CD4-positive, alpha-beta memory T cell (primary cell): ENCODE results near the gene CACNA1S. TPM values are rescaled to one million over a fixed set of nuclear protein-coding genes. Genes with fewer than 3 reads are reported as not detected.

ENCODE experiments used
- CTCF ChIA-PET: fragments of 350-600 bp; sonication (Branson Sonifier 250); formaldehyde crosslinking; loops from one replicate; lab custom pipeline; 2021; ENCODE audit warnings: inconsistent platforms; ENCODE audit not compliant: partially characterized antibody; lab: Charles Lee
- POLR2A ChIA-PET: fragments of 350-600 bp; sonication (Branson Sonifier 250); formaldehyde crosslinking; loops from one replicate; lab custom pipeline; 2021; ENCODE audit not compliant: partially characterized antibody; lab: Charles Lee
- DNase-seq, 5 donors: peaks; one replicate each; pipeline versions ENCODE4 v3.0.0 to v3.0.0-alpha.2; 2020 to 2022; ENCODE audit warnings: mixed read lengths in 1 of 5
- H3K27ac ChIP-seq: one replicate; pipeline ENCODE4 v1.7.0; 2013; ENCODE audit warnings: low read depth, low read length
- H3K27me3 ChIP-seq: 2 replicates; pipeline ENCODE4 v1.7.0; 2013; ENCODE audit warnings: mild to moderate bottlenecking, low read length, moderate library complexity; ENCODE audit not compliant: insufficient read depth
- H3K36me3 ChIP-seq: 2 replicates; pipeline ENCODE4 v1.7.0; 2013; ENCODE audit warnings: mild to moderate bottlenecking, low read length, moderate library complexity; ENCODE audit not compliant: insufficient read depth
- H3K4me1 ChIP-seq: 2 replicates; pipeline ENCODE4 v1.7.0; 2013; ENCODE audit warnings: mild to moderate bottlenecking, low read length, moderate library complexity; ENCODE audit not compliant: insufficient read depth
- H3K4me3 ChIP-seq, 2 donors: one replicate each; pipeline ENCODE4 v1.7.0; 2013; ENCODE audit warnings: low read length in 2 of 2, mild to moderate bottlenecking in 1 of 2
- H3K9me3 ChIP-seq, 2 donors: one replicate each; pipeline ENCODE4 v1.7.0; 2013; ENCODE audit warnings: low read length in 2 of 2, control low read depth in 1 of 2; ENCODE audit not compliant: control insufficient read depth in 1 of 2
- H3K27ac Mint-ChIP-seq, 7 donors: one replicate each; pipeline ENCODE4 v1.8.0; 2020 to 2021; ENCODE audit warnings: mixed read lengths in 7 of 7, mild to moderate bottlenecking in 6 of 7, inconsistent platforms in 3 of 7, moderate library complexity in 3 of 7
- H3K27me3 Mint-ChIP-seq, 2 donors: one replicate each; pipeline ENCODE4 v1.8.0; 2020 to 2021; ENCODE audit warnings: mixed read lengths in 2 of 2
- H3K36me3 Mint-ChIP-seq, 2 donors: one replicate each; pipeline ENCODE4 v1.8.0; 2020 to 2021; ENCODE audit warnings: mixed read lengths in 2 of 2, inconsistent platforms in 1 of 2, mild to moderate bottlenecking in 1 of 2
- H3K4me1 Mint-ChIP-seq, 4 donors: one replicate each; pipeline ENCODE4 v1.8.0; 2020 to 2021; ENCODE audit warnings: mixed read lengths in 4 of 4, mild to moderate bottlenecking in 1 of 4
- H3K4me3 Mint-ChIP-seq, 8 donors: one replicate each; pipeline ENCODE4 v1.8.0; 2020 to 2021; ENCODE audit warnings: mixed read lengths in 8 of 8, mild to moderate bottlenecking in 7 of 8, moderate library complexity in 6 of 8, inconsistent platforms in 3 of 8
- H3K9me3 Mint-ChIP-seq, 8 donors: one replicate each; pipeline ENCODE4 v1.8.0; 2020 to 2021; ENCODE audit warnings: mixed read lengths in 8 of 8, mild to moderate bottlenecking in 5 of 8, inconsistent platforms in 3 of 8, moderate library complexity in 1 of 8
- intact Hi-C: fragments of 100-400 bp; cut with micrococcal nuclease; formaldehyde crosslinking; loops from one replicate; pipeline ENCODE4 v1.15.1; 2023
- polyA plus RNA-seq, 2 donors: library from polyadenylated mRNA; unstranded; fragments of 300-500 nt; fragmentation: Illumina TruSeq; gene quantifications; one replicate each; pipeline ENCODE4 v1.2.3, GENCODE V29; 2021
- total RNA-seq, 2 experiments: library from RNA; stranded (reverse); gene quantifications; one replicate each; pipeline ENCODE4 v1.2.3, GENCODE V29; 2021

The CACNA1S gene
- total and polyA plus RNA-seq, 4 experiments from 2014 or later = not detected

GRCh38 chr1:201023517-201023902, 88.7 kb downstream of the CACNA1S start, which contains the start of gene KIF21B:
Gene KIF21B (minus strand): TSS chr1:201023714. CDS start chr1:201023383, 331 bp downstream.
- Histone ChIP-seq H3K9me3 (no peaks in the 10 kb centered on the region), H3K27me3 (no peaks in the 10 kb centered on the region), H3K4me3 (peak within 1 kb of the TSS; percentile 67 to 86), H3K36me3 (no peaks in the 10 kb centered on the region), H3K27ac (peak within 1 kb of the TSS; percentile 69), H3K4me1 (peaks cover 70% of the 10 kb centered on the region)
- H3K27ac Mint-ChIP-seq = peak within 1 kb of the TSS; percentile 95 to 100 (median 97)
- H3K36me3 Mint-ChIP-seq = peaks cover 0 to 13% of the 10 kb centered on the region in 2 donors
- peak; percentile 89 to 92 (median 92) for DNase-seq
- ChIA-PET CTCF (interaction anchor here (1.0 to 9.5 kb wide), 6 partner anchors 12 to 52 kb away, joined by 3 to 90 read pairs (median 22); no protein-coding TSS in a partner anchor), POLR2A (interaction anchor here (1.0 to 3.1 kb wide), 8 partner anchors 8 to 131 kb away, joined by 3 to 12 read pairs (median 4); partner anchors contain the start of gene TMEM9)
- peak within 1 kb of the TSS; percentile 92 to 98 (median 96) for H3K4me3 Mint-ChIP-seq
- no peaks in the 10 kb centered on the region for H3K9me3 Mint-ChIP-seq
- no peaks in the 10 kb centered on the region for H3K27me3 Mint-ChIP-seq
- peaks cover 54 to 78% (median 64%) of the 10 kb centered on the region in 4 donors for H3K4me1 Mint-ChIP-seq
- intact Hi-C loops = loop anchor here (1.0 to 5.0 kb wide), 4 partner anchors 20 to 129 kb away; partner anchors contain the start of gene TMEM9

GRCh38 chr1:201022820-201023516, 89.3 kb downstream of the CACNA1S start:
- DNase-seq = peak; percentile 39 to 68 (median 43)
- Histone ChIP-seq H3K36me3 (no peaks in the 10 kb centered on the region), H3K27me3 (no peaks in the 10 kb centered on the region), H3K4me1 (peaks cover 76% of the 10 kb centered on the region), H3K9me3 (no peaks in the 10 kb centered on the region), H3K27ac (peak overlapping the region; percentile 69), H3K4me3 (peak overlapping the region; percentile 67 to 86)
- peaks cover 59 to 83% (median 69%) of the 10 kb centered on the region in 4 donors for H3K4me1 Mint-ChIP-seq
- ChIA-PET POLR2A (interaction anchor here (0.8 to 3.1 kb wide), 15 partner anchors 11 to 353 kb away, joined by 3 to 12 read pairs (median 4); partner anchors contain the start of genes DDX59, GPR25 and TMEM9), CTCF (interaction anchor here (1.0 to 11.4 kb wide), 5 partner anchors 12 to 51 kb away, joined by 3 to 95 read pairs (median 54); no protein-coding TSS in a partner anchor)
- intact Hi-C loops = loop anchor here (1.0 to 5.0 kb wide), 4 partner anchors 20 to 129 kb away; partner anchors contain the start of gene TMEM9
- H3K27ac Mint-ChIP-seq = peak overlapping the region; percentile 95 to 100 (median 97)
- H3K27me3 Mint-ChIP-seq = no peaks in the 10 kb centered on the region
- peaks cover 0 to 14% of the 10 kb centered on the region in 2 donors for H3K36me3 Mint-ChIP-seq
- no peaks in the 10 kb centered on the region for H3K9me3 Mint-ChIP-seq
- peak overlapping the region; percentile 92 to 98 (median 96) for H3K4me3 Mint-ChIP-seq

GRCh38 chr1:201022493-201022819, 89.8 kb downstream of the CACNA1S start:
- ChIA-PET POLR2A (interaction anchor here (0.8 to 3.1 kb wide), 15 partner anchors 11 to 353 kb away, joined by 3 to 12 read pairs (median 3); partner anchors contain the start of genes DDX59 and GPR25), CTCF (interaction anchor here (1.0 to 11.4 kb wide), 5 partner anchors 11 to 50 kb away, joined by 3 to 95 read pairs (median 54); no protein-coding TSS in a partner anchor)
- intact Hi-C loops = loop anchor here (5.0 kb wide), 2 partner anchors 40 to 130 kb away; partner anchors contain the start of gene TMEM9
- H3K4me3 ChIP-seq = peak overlapping the region; percentile 67 to 86
- H3K4me3 Mint-ChIP-seq = peak overlapping the region; percentile 92 to 98 (median 96)
- H3K36me3 ChIP-seq = no peaks in the 10 kb centered on the region
- H3K27me3 Mint-ChIP-seq = no peaks in the 10 kb centered on the region
- no peaks in the 10 kb centered on the region for H3K9me3 Mint-ChIP-seq
- no peaks in the 10 kb centered on the region for H3K9me3 ChIP-seq
- H3K27ac ChIP-seq = peak overlapping the region; percentile 69
- H3K4me1 ChIP-seq = peaks cover 81% of the 10 kb centered on the region
- H3K27ac Mint-ChIP-seq = peak overlapping the region; percentile 95 to 100 (median 97)
- no peaks in the 10 kb centered on the region for H3K27me3 ChIP-seq
- peaks cover 0 to 14% of the 10 kb centered on the region in 2 donors for H3K36me3 Mint-ChIP-seq
- DNase-seq = no peak
- peaks cover 58 to 88% (median 74%) of the 10 kb centered on the region in 4 donors for H3K4me1 Mint-ChIP-seq

GRCh38 chr1:201021630-201022492, 90.4 kb downstream of the CACNA1S start:
- Mint-ChIP-seq H3K9me3 (no peaks in the 10 kb centered on the region), H3K27ac (peak overlapping the region; percentile 95 to 100 (median 97)), H3K4me3 (peak overlapping the region; percentile 92 to 98 (median 96)), H3K36me3 (peaks cover 0 to 14% of the 10 kb centered on the region in 2 donors), H3K4me1 (peaks cover 58 to 91% (median 76%) of the 10 kb centered on the region in 4 donors), H3K27me3 (no peaks in the 10 kb centered on the region)
- no peaks in the 10 kb centered on the region for H3K9me3 ChIP-seq
- H3K27ac ChIP-seq = peak overlapping the region; percentile 69
- DNase-seq = no peak
- peaks cover 85% of the 10 kb centered on the region for H3K4me1 ChIP-seq
- ChIA-PET POLR2A (interaction anchor here (0.8 to 3.1 kb wide), 16 partner anchors 10 to 352 kb away, joined by 3 to 12 read pairs (median 4); partner anchors contain the start of genes DDX59 and GPR25), CTCF (interaction anchor here (0.7 to 11.4 kb wide), 8 partner anchors 11 to 141 kb away, joined by 3 to 95 read pairs (median 12); no protein-coding TSS in a partner anchor)
- no peaks in the 10 kb centered on the region for H3K36me3 ChIP-seq
- H3K27me3 ChIP-seq = no peaks in the 10 kb centered on the region
- peak overlapping the region; percentile 67 to 86 for H3K4me3 ChIP-seq
- intact Hi-C loops = loop anchor here (5.0 kb wide), 2 partner anchors 40 to 130 kb away; partner anchors contain the start of gene TMEM9

- no peaks in the 10 kb centered on the region for H3K27me3 ChIP-seq
- DNase-seq = peak in 2 of 5 donors; percentile 18 to 27
- ChIA-PET POLR2A (interaction anchor here (0.9 to 3.1 kb wide), 8 partner anchors 9 to 351 kb away, joined by 3 to 12 read pairs (median 7); partner anchors contain the start of gene DDX59), CTCF (interaction anchor here (0.7 to 11.4 kb wide), 12 partner anchors 10 to 399 kb away, joined by 3 to 95 read pairs (median 4); partner anchors contain the start of gene TMEM9)
- Mint-ChIP-seq H3K9me3 (no peaks in the 10 kb centered on the region), H3K27me3 (no peaks in the 10 kb centered on the region), H3K36me3 (peaks cover 0 to 14% of the 10 kb centered on the region in 2 donors), H3K27ac (peak overlapping the region; percentile 95 to 100 (median 99)), H3K4me3 (peak overlapping the region; percentile 92 to 98 (median 96)), H3K4me1 (peaks cover 56 to 91% (median 75%) of the 10 kb centered on the region in 4 donors)
- no peaks in the 10 kb centered on the region for H3K36me3 ChIP-seq
- intact Hi-C loops = loop anchor here (5.0 kb wide), 2 partner anchors 39 to 131 kb away; partner anchors contain the start of gene TMEM9
- peaks cover 85% of the 10 kb centered on the region for H3K4me1 ChIP-seq
- H3K4me3 ChIP-seq = peak overlapping the region; percentile 67 to 86
- H3K9me3 ChIP-seq = no peaks in the 10 kb centered on the region
- peak overlapping the region; percentile 69 for H3K27ac ChIP-seq
Observed at GRCh38 chr1:201020721-201021629, 91.3 kb downstream of the CACNA1S start.
